Thoracic aorta (tissue), 2 donors: ENCODE measurements around the gene UGT1A8. TPM values are rescaled to one million over a fixed set of nuclear protein-coding genes. Genes with fewer than 3 reads are reported as not detected.

ENCODE experiments used
- ATAC-seq: fragments of 150-250 bp; one replicate; pipeline ENCODE4 v1.8.0; 2017; ENCODE audit warnings: low read depth; ENCODE audit not compliant: insufficient number of reproducible peaks, low FRiP score
- DNase-seq: peaks from one replicate; pipeline ENCODE4 v3.0.0-alpha.2; 2020; ENCODE audit warnings: low spot score
- H3K27ac ChIP-seq, 2 donors: fragments of 200-600 bp; sonication (generic); 1 replicate in 1 of 2; 2 replicates in 1 of 2; pipeline ENCODE4 v1.5.1; 2016; ENCODE audit warnings: mild to moderate bottlenecking in 2 of 2, moderate library complexity in 2 of 2
- H3K27me3 ChIP-seq: fragments of 200-600 bp; sonication (generic); replicated peaks from 2 replicates; pipeline ENCODE4 v1.6.0; 2016; ENCODE audit warnings: mild to moderate bottlenecking; ENCODE audit not compliant: insufficient read depth
- H3K36me3 ChIP-seq: fragments of 200-600 bp; sonication (generic); one replicate; pipeline ENCODE4 v1.5.1; 2016
- H3K4me1 ChIP-seq, 2 donors: fragments of 200-600 bp; sonication (generic); 1 replicate in 1 of 2; 2 replicates in 1 of 2; pipeline versions ENCODE4 v1.5.1 to v1.6.0; 2016; ENCODE audit warnings: low read depth in 2 of 2, mild to moderate bottlenecking in 1 of 2; ENCODE audit not compliant: control insufficient read depth in 1 of 2
- H3K4me3 ChIP-seq: fragments of 200-600 bp; sonication (generic); 2 replicates; pipeline ENCODE4 v1.5.1; 2016; ENCODE audit warnings: mild to moderate bottlenecking
- H3K9me3 ChIP-seq: fragments of 200-600 bp; sonication (generic); 2 replicates; pipeline ENCODE4 v1.5.1; 2016
- total RNA-seq, 2 donors: library from RNA; depleted of rRNA; stranded (reverse); fragments of >200 nt; gene quantifications; one replicate each; pipeline versions ENCODE4 v1.1.0 to v1.2.3, GENCODE V29; 2016
- TF ChIP-seq, protein P1 (sequence below): fragments of 200-600 bp; sonication (generic); IDR thresholded peaks from one replicate; pipeline ENCODE4 v1.5.1; 2019; ENCODE audit warnings: antibody characterized with exemption

The UGT1A8 gene
- total RNA-seq, 2 donors from 2014 or later = not detected

DNA sequence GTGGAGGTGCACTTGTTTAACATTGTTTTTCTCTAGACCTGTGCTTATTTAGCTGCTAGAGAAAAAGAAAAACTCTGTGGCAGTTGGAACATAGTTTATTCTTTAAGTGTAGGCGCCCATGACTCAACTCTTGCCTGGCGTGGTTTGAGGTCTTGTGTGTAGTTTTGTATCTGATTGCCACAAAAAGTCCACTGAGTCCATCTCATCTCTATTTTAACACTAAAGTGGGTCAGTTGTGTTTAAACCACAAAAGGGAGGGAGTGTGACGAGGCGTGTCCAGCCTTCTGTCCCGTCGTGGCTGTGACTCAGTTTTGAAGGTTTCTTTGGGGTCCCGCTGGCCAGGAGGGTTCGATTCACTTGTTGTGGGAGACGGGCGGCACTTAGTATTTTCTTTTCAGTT lies 39.0 kb downstream of the UGT1A8 start:
- DNase-seq (no peak), ATAC-seq (no peak)
- no peak overlapping the region for H3K4me3 ChIP-seq
- TF ChIP-seq, protein P1, sequence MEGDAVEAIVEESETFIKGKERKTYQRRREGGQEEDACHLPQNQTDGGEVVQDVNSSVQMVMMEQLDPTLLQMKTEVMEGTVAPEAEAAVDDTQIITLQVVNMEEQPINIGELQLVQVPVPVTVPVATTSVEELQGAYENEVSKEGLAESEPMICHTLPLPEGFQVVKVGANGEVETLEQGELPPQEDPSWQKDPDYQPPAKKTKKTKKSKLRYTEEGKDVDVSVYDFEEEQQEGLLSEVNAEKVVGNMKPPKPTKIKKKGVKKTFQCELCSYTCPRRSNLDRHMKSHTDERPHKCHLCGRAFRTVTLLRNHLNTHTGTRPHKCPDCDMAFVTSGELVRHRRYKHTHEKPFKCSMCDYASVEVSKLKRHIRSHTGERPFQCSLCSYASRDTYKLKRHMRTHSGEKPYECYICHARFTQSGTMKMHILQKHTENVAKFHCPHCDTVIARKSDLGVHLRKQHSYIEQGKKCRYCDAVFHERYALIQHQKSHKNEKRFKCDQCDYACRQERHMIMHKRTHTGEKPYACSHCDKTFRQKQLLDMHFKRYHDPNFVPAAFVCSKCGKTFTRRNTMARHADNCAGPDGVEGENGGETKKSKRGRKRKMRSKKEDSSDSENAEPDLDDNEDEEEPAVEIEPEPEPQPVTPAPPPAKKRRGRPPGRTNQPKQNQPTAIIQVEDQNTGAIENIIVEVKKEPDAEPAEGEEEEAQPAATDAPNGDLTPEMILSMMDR = no peak
- no peaks in the 10 kb centered on the region for H3K36me3 ChIP-seq
- no peaks in the 10 kb centered on the region for H3K4me1 ChIP-seq
- H3K9me3 ChIP-seq = no peaks in the 10 kb centered on the region
- H3K27ac ChIP-seq = no peak overlapping the region
- no peaks in the 10 kb centered on the region for H3K27me3 ChIP-seq

DNA sequence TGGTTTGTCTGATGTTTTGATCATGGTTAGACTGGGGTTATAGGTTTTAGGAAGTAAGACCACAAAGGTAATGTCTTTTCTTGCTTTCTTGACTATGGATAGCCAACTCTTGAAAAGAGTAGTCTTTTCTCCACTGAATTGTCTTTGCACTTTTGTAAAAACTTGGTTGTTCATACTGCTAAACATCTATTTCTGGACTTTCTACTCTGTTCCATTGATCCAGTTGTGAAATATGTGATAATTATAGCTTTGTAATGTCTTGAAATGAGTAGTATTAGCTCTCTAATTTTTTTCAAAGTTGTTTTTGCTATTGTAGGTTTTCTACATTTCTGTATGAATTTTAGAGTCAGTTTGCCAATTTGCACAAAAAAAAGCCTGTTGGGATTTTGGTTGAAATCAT lies 41.2 kb downstream of the UGT1A8 start:
- no peaks in the 10 kb centered on the region for H3K4me1 ChIP-seq
- no peaks in the 10 kb centered on the region for H3K36me3 ChIP-seq
- no peaks in the 10 kb centered on the region for H3K27me3 ChIP-seq
- ATAC-seq = no peak
- no peaks in the 10 kb centered on the region for H3K9me3 ChIP-seq
- no peak overlapping the region for H3K27ac ChIP-seq
- TF ChIP-seq, protein P1 = no peak
- no peak overlapping the region for H3K4me3 ChIP-seq
- DNase-seq = no peak

- no peak for ATAC-seq
- H3K9me3 ChIP-seq = no peaks in the 10 kb centered on the region
- TF ChIP-seq, protein P1 = no peak
These were observed 46.5 kb downstream of the UGT1A8 start for GRCh38 chr2:233663911-233664310.

DNA sequence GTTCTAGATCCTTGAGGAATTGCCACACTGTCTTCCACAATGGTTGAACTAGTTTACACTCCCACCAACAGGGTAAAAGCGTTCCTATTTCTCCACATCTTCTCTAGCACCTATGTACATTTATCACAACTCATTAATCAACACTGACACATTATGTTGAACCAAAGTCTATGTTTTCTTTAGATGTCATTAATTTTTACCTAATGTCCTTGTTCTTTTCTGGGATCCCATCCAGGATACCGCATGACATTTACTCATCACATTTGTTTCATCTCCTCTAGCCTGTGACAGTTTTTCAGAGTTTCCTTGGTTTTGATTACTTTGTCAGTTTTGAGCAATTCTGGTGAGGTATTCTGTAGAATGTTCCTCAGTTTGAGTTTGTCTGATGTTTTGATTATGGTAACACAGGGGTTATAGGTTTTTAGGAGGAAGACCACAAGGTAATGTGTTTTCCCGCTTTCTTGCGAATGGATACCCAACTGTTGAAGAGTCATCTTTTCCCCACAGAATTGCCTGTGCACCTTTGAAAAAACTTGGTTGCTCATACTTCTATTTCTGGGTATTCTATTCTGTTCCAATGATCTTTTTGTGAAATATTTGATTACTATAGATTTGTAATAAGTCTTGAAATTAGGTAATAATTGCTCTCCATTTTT lies 51.3 kb downstream of the UGT1A8 start:
- no peaks in the 10 kb centered on the region for H3K4me1 ChIP-seq
- DNase-seq (no peak), ATAC-seq (no peak)
- no peak overlapping the region for H3K4me3 ChIP-seq
- no peak overlapping the region for H3K27ac ChIP-seq
- H3K27me3 ChIP-seq = no peaks in the 10 kb centered on the region
- TF ChIP-seq, protein P1 = no peak
- no peaks in the 10 kb centered on the region for H3K9me3 ChIP-seq
- H3K36me3 ChIP-seq = no peaks in the 10 kb centered on the region

More at GRCh38 chr2:233663911-233664310, 46.5 kb downstream of the UGT1A8 start:
- DNase-seq = no peak
- H3K27ac ChIP-seq = no peak overlapping the region
- H3K4me1 ChIP-seq = no peaks in the 10 kb centered on the region
- no peak overlapping the region for H3K4me3 ChIP-seq
- no peaks in the 10 kb centered on the region for H3K27me3 ChIP-seq
- no peaks in the 10 kb centered on the region for H3K36me3 ChIP-seq

- Histone ChIP-seq H3K9me3 (no peaks in the 10 kb centered on the region), H3K27me3 (no peaks in the 10 kb centered on the region), H3K36me3 (no peaks in the 10 kb centered on the region), H3K4me1 (no peaks in the 10 kb centered on the region), H3K4me3 (no peak within 1 kb of the TSS), H3K27ac (no peak within 1 kb of the TSS)
- ATAC-seq = no peak
- TF ChIP-seq, protein P1 = no peak
- DNase-seq = no peak
These were observed 54.1 kb downstream of the UGT1A8 start, which contains the start of gene UGT1A9 for GRCh38 chr2:233671290-233672161. TSS of gene UGT1A9 (plus strand) at chr2:233671898. CDS start at chr2:233671935, 37 bp downstream.
